Neural cell (in vitro differentiated cells): ENCODE measurements around the gene EFCAB11.

ENCODE experiments used
- CTCF ChIP-seq: fragments of 450-650 bp; IDR thresholded peaks from 2 replicates; pipeline ENCODE4 v1.5.1; 2014; ENCODE audit warnings: antibody characterized with exemption, mild to moderate bottlenecking, moderate library complexity; ENCODE audit not compliant: poor library complexity, severe bottlenecking
- EP300 ChIP-seq: fragments of 450-650 bp; conservative IDR thresholded peaks from 2 replicates; pipeline ENCODE4 v1.6.1; 2014; ENCODE audit warnings: antibody characterized with exemption, mild to moderate bottlenecking, moderate library complexity; ENCODE audit not compliant: poor library complexity, severe bottlenecking
- EZH2 ChIP-seq: fragments of 200-600, 300-800 bp; shearing (Covaris generic), sonication (generic); IDR thresholded peaks from 2 replicates; pipeline ENCODE4 v1.6.1; 2014; ENCODE audit warnings: antibody characterized with exemption, low read length, borderline replicate concordance, mild to moderate bottlenecking; ENCODE audit not compliant: insufficient read depth, poor library complexity, severe bottlenecking
- MXI1 ChIP-seq: fragments of 450-650 bp; conservative IDR thresholded peaks from 2 replicates; pipeline ENCODE4 v1.6.1; 2014; ENCODE audit warnings: antibody characterized with exemption, mild to moderate bottlenecking; ENCODE audit not compliant: poor library complexity, severe bottlenecking
- POLR2AphosphoS5 ChIP-seq: IDR thresholded peaks from 2 replicates; pipeline ENCODE4 v1.6.1; 2012
- RAD21 ChIP-seq: fragments of 450-650 bp; conservative IDR thresholded peaks from 2 replicates; pipeline ENCODE4 v1.6.1; 2014; ENCODE audit warnings: antibody characterized with exemption, mild to moderate bottlenecking, moderate library complexity
- REST ChIP-seq: IDR thresholded peaks from 2 replicates; pipeline ENCODE4 v1.6.1; 2012; ENCODE audit warnings: borderline replicate concordance
- TAF1 ChIP-seq: IDR thresholded peaks from 2 replicates; pipeline ENCODE4 v1.6.1; 2012; ENCODE audit warnings: low read depth

DNA sequence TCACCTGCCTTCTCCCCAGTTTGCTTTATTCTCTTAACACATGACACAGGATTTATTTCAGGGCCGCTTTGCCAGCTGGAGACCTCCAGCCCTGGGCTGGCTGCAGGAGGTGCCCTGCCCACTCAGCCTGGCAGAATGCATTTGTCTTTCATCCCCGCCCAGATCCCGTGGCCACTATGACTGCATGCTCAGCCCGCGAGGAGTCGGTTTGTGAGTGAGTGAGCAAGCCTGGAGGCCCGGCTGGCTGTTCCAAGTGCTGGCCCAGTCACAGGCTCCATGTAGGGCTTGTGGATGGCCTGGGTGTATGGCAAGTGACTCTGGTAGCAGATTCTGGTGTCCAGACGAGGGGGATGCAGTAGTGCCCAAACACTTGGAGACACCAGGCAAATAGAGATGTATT lies 3.3 kb upstream of the EFCAB11 start:
- TF ChIP-seq CTCF (no peak), EZH2 (no peak), RAD21 (no peak), POLR2AphosphoS5 (no peak), REST (no peak), TAF1 (no peak), EP300 (no peak), MXI1 (no peak)
